Parathyroid adenoma (tissue), 2 donors: ENCODE results near the gene CYGB.

ENCODE experiments used
- H2AFZ ChIP-seq: fragments of 300-600 bp; sonication (generic); one replicate; pipeline ENCODE4 v1.7.0; 2017; ENCODE audit warnings: antibody characterized with exemption, mild to moderate bottlenecking
- H3K27ac ChIP-seq: fragments of 300-600 bp; sonication (generic); one replicate; pipeline ENCODE4 v1.7.0; 2017
- H3K27me3 ChIP-seq: fragments of 300-600 bp; sonication (generic); one replicate; pipeline ENCODE4 v1.7.0; 2017; ENCODE audit warnings: low read length; ENCODE audit not compliant: control insufficient read depth, insufficient read depth
- H3K36me3 ChIP-seq: fragments of 300-600 bp; sonication (generic); one replicate; pipeline ENCODE4 v1.7.0; 2017; ENCODE audit warnings: low read length; ENCODE audit not compliant: control insufficient read depth, insufficient read depth
- H3K4me1 ChIP-seq: fragments of 300-600 bp; sonication (generic); one replicate; pipeline ENCODE4 v1.7.0; 2017; ENCODE audit warnings: control low read depth
- H3K4me2 ChIP-seq: fragments of 300-600 bp; sonication (generic); one replicate; pipeline ENCODE4 v1.7.0; 2017; ENCODE audit warnings: low read length
- H3K4me3 ChIP-seq: fragments of 300-600 bp; sonication (generic); one replicate; pipeline ENCODE4 v1.7.0; 2017; ENCODE audit warnings: low read depth, low read length
- H3K79me2 ChIP-seq: fragments of 300-600 bp; sonication (generic); one replicate; pipeline ENCODE4 v1.7.0; 2017; ENCODE audit warnings: control low read depth
- H3K9ac ChIP-seq: fragments of 300-600 bp; sonication (generic); one replicate; pipeline ENCODE4 v1.7.0; 2017; ENCODE audit warnings: mild to moderate bottlenecking
- H3K9me3 ChIP-seq: fragments of 300-600 bp; sonication (generic); one replicate; pipeline ENCODE4 v1.7.0; 2017; ENCODE audit warnings: low read length; ENCODE audit not compliant: control insufficient read depth
- TF ChIP-seq, protein P1 (sequence below): fragments of 300-600 bp; sonication (generic); IDR thresholded peaks from one replicate; pipeline ENCODE4 v1.7.0; 2017; ENCODE audit warnings: antibody characterized with exemption, mild to moderate bottlenecking
- donor health status: primary hyperparathyroidism.

CYGB gene

DNA sequence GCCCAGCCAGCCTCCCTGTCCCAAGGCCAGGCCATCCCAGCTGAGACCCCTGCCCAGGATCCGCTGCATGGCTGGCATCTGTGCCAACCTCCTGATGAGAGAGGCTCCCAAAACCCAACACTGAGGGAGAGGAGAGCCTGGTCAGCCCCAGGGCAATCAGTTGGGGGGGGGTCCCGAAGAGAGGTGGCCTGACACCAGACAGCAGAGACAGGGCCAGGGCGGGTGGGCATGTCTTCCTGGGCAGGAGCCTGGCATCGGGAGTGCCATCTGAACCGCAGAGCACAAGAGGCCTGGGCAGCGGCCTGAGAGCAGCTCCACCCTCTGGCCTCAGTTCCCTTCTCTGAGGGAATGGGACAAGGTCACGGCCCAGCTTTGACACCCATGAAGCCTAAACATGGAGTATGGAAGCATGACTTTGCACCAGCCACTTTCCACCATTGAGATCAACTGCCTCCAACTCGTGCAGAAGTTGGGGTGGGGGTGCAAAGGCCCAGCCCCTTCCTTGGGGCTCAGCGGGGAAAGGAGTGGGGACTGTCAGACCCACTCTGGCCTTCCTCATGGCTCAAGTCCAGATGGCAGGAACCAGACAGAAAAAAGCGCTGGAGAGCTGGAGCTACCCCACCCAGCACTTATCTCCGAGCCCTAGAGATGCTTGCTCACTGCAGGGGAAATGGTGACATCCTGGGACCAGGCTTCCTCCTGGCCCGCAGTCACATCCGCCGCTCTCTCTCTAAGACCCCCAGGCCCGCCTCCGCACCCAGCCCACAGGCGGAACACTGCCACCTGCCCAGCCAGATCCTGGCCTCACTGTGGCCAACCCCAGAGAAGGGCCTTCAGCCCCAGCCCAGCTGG lies 46.0 kb downstream of the CYGB start:
- Histone ChIP-seq H2AFZ (no peak overlapping the region), H3K4me2 (no peak overlapping the region), H3K4me1 (no peaks in the 10 kb centered on the region), H3K36me3 (no peaks in the 10 kb centered on the region), H3K79me2 (no peaks in the 10 kb centered on the region), H3K9me3 (no peaks in the 10 kb centered on the region), H3K27ac (peak overlapping the region; percentile 66), H3K27me3 (no peaks in the 10 kb centered on the region), H3K9ac (no peak overlapping the region), H3K4me3 (no peak overlapping the region)
- TF ChIP-seq, protein P1, sequence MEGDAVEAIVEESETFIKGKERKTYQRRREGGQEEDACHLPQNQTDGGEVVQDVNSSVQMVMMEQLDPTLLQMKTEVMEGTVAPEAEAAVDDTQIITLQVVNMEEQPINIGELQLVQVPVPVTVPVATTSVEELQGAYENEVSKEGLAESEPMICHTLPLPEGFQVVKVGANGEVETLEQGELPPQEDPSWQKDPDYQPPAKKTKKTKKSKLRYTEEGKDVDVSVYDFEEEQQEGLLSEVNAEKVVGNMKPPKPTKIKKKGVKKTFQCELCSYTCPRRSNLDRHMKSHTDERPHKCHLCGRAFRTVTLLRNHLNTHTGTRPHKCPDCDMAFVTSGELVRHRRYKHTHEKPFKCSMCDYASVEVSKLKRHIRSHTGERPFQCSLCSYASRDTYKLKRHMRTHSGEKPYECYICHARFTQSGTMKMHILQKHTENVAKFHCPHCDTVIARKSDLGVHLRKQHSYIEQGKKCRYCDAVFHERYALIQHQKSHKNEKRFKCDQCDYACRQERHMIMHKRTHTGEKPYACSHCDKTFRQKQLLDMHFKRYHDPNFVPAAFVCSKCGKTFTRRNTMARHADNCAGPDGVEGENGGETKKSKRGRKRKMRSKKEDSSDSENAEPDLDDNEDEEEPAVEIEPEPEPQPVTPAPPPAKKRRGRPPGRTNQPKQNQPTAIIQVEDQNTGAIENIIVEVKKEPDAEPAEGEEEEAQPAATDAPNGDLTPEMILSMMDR, result no peak

DNA sequence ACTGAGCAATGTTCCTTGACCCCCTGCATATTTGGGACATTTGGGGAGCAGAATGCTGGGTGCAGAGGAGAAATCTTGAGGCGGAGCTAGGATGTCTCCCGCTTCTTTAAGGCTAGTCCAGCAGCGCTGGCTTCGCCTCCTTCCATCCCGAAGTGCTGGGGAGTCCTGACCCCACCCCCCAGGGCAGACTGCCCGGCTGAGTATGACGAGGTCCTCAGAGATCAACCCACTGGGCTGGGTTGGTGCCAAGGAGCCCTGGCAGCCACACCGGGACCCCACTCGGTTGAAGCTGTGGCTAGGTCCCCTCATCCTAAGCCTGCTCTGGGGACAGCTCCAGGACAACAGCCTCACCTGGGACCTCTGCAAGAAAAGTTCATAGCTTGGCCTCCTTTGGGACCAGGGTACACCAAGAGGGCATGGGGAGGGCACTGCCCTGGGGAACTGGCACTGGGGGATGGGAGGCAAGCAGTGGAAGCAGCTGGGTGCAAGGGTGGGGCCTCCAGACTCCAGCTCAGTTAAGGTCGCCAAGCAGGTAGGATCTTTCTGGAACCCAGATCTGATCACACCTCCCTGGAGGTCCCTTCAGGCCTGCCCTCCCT lies 47.3 kb downstream of the CYGB start:
- TF ChIP-seq, protein P1, result no peak
- no peaks in the 10 kb centered on the region for H3K36me3 ChIP-seq
- no peak overlapping the region for H3K27ac ChIP-seq
- H3K4me2 ChIP-seq, result no peak overlapping the region
- no peaks in the 10 kb centered on the region for H3K9me3 ChIP-seq
- no peaks in the 10 kb centered on the region for H3K4me1 ChIP-seq
- H3K27me3 ChIP-seq, result no peaks in the 10 kb centered on the region
- no peak overlapping the region for H3K4me3 ChIP-seq
- no peak overlapping the region for H3K9ac ChIP-seq
- no peaks in the 10 kb centered on the region for H3K79me2 ChIP-seq
- H2AFZ ChIP-seq, result no peak overlapping the region

- H3K27ac ChIP-seq, result no peak overlapping the region
- H3K79me2 ChIP-seq, result no peaks in the 10 kb centered on the region
- H3K4me1 ChIP-seq, result no peaks in the 10 kb centered on the region
- no peaks in the 10 kb centered on the region for H3K9me3 ChIP-seq
- H3K9ac ChIP-seq, result no peak overlapping the region
- H2AFZ ChIP-seq, result no peak overlapping the region
- TF ChIP-seq, protein P1, result no peak
- H3K36me3 ChIP-seq, result no peaks in the 10 kb centered on the region
- no peaks in the 10 kb centered on the region for H3K27me3 ChIP-seq
- H3K4me2 ChIP-seq, result no peak overlapping the region
- no peak overlapping the region for H3K4me3 ChIP-seq
Measured at GRCh38 chr17:76487451-76488192, 49.9 kb downstream of the CYGB start.

GRCh38 chr17:76485569-76485968 lies 51.9 kb downstream of the CYGB start:
- H3K36me3 ChIP-seq, result no peaks in the 10 kb centered on the region
- H3K4me1 ChIP-seq, result no peaks in the 10 kb centered on the region
- TF ChIP-seq, protein P1, result no peak
- no peaks in the 10 kb centered on the region for H3K9me3 ChIP-seq
- H3K79me2 ChIP-seq, result no peaks in the 10 kb centered on the region
- H3K27me3 ChIP-seq, result no peaks in the 10 kb centered on the region
- H3K9ac ChIP-seq, result no peak overlapping the region
- H2AFZ ChIP-seq, result no peak overlapping the region
- H3K4me2 ChIP-seq, result no peak overlapping the region
- H3K4me3 ChIP-seq, result no peak overlapping the region
- peak overlapping the region; percentile 47 for H3K27ac ChIP-seq
